Right cardiac atrium (tissue), 5 donors: ENCODE results near the gene GRM4. TPM values are rescaled to one million over a fixed set of nuclear protein-coding genes. Genes with fewer than 3 reads are reported as not detected.

ENCODE experiments used
- ATAC-seq, 2 donors: fragments of 200-7000 bp; cut with Tn5 transposase; one replicate each; pipeline versions ENCODE4 v1.8.0 to v1.9.1; 2020; ENCODE audit warnings: moderate library complexity in 2 of 2, mild to moderate bottlenecking in 1 of 2
- DNase-seq, 3 donors: peaks; one replicate each; pipeline ENCODE4 v3.0.0-alpha.2; 2020
- H3K27ac ChIP-seq: one replicate; pipeline ENCODE4 v1.5.1; 2013; ENCODE audit warnings: mild to moderate bottlenecking, low read length, control low read depth, moderate library complexity
- H3K27me3 ChIP-seq: one replicate; pipeline ENCODE4 v1.6.1; 2013; ENCODE audit not compliant: control insufficient read depth, insufficient read depth
- H3K4me1 ChIP-seq: one replicate; pipeline ENCODE4 v1.6.1; 2013; ENCODE audit warnings: low read length; ENCODE audit not compliant: control insufficient read depth, insufficient read depth
- H3K4me3 ChIP-seq: one replicate; pipeline ENCODE4 v1.5.1; 2013; ENCODE audit warnings: low read length, control low read depth
- H3K9me3 ChIP-seq: one replicate; pipeline ENCODE4 v1.6.1; 2013; ENCODE audit warnings: low read length; ENCODE audit not compliant: control insufficient read depth
- WGBS: extraction: QIAGEN DNeasy Blood & Tissue Kit; methylation state at CpG from one replicate; pipeline ENCODE4 v1.1.7; 2013; 5-methylcytosine and 5-hydroxymethylcytosine counted together
- intact Hi-C, 4 donors: fragments of 100-400 bp; cut with DNase I; formaldehyde crosslinking; loops; one replicate each; pipeline versions ENCODE4 v1.11.0 to v1.14.0; 2022 to 2023
- polyA plus RNA-seq: library from polyadenylated mRNA; stranded (reverse); fragments of 200-250 nt; gene quantifications from one replicate; pipeline ENCODE4 v1.2.3, GENCODE V29; 2013
- total RNA-seq, 4 donors: library from RNA; stranded (reverse); fragmentation: NEBNext Ultra II Directional; extraction: Animal tissue kit (Norgen Biotek cat#: 25700); gene quantifications; one replicate each; pipeline ENCODE4 v1.2.1, GENCODE V29; 2021
- donor health status: healthy with polysubstance abuse.
- donor health status: DM: no; HTN: yes; CAD: no.
- donor health status: DM: no; HTN: no; CAD: no.
- donor health status: DM: no; HTN: yes; CAD: no; lungs with severe emphysema.
- donor health status: DM: yes; HTN: yes; CAD: no.

GRM4 gene
- total and polyA plus RNA-seq, 5 donors: not detected

DNA sequence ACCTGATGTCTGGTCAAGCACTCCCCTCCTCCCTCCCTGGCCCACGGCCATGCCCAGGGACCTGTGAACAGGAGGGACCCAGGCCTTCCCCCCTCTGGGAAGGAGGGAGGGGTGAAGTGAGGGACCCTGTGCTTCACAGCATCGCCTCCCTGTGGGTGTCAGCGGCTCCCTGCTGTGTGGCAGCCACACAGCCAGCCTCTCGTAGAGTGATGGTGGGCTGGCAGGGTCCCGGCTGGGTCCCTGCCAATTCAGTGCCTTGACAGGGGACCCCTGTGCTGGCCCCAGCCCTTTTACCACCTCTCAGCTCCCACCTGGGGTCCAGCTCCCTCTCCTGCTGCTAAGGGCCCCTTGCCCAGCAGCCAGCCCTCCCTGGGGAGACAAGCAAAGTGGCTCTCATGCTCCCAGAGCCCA lies 31.3 kb upstream of the GRM4 start:
- intact Hi-C loops: no loop called here
- Histone ChIP-seq H3K4me1 (no peaks in the 10 kb centered on the region), H3K9me3 (no peaks in the 10 kb centered on the region), H3K27ac (no peak overlapping the region), H3K4me3 (no peak overlapping the region), H3K27me3 (no peaks in the 10 kb centered on the region)
- ATAC-seq (no peak), DNase-seq (no peak)
- WGBS: 79% methylated on average over 5 of the region's 5 CpGs

DNA sequence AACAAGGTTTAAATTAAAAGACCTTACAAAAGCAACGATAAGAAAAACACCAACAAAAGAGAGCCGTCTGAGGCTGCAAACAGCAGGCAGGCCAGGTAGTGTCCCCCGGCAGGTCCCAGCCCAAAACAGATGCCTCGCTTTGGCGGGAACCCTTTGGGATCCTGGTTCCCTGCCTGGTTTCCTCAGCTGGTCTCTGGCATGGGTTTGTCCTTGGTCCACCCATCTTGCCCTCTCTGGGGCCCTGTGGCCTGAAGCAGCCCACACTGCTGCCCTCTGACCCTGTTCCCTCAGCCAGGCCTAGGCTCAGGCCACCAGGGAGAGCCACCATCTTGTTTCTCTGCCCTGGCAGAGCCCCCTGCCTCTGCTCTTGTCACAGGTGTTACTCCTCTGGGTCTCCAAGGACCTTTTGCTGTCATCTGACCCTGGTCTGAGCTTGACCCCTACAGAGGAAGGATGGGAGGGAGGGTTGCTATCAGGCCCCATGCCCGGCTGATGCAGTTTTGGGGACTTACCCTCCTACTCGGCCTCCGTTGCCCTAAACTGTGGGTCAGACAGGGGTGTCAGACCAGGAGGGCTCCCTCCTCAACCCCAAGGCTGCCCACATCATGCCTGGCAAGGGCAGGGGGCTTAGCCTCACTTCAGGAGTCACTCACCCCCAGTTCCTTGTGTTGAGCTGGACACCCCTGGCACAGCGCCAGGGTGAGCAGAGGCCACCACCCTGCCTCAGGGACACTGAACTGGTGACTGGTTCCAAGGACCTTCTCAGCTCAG lies 30.6 kb upstream of the GRM4 start:
- ATAC-seq (no peak), DNase-seq (no peak)
- H3K4me3 ChIP-seq: no peak overlapping the region
- no peaks in the 10 kb centered on the region for H3K9me3 ChIP-seq
- 77% methylated on average over 9 of the region's 9 CpGs for WGBS
- no peaks in the 10 kb centered on the region for H3K4me1 ChIP-seq
- intact Hi-C loops: no loop called here
- no peak overlapping the region for H3K27ac ChIP-seq
- no peaks in the 10 kb centered on the region for H3K27me3 ChIP-seq

DNA sequence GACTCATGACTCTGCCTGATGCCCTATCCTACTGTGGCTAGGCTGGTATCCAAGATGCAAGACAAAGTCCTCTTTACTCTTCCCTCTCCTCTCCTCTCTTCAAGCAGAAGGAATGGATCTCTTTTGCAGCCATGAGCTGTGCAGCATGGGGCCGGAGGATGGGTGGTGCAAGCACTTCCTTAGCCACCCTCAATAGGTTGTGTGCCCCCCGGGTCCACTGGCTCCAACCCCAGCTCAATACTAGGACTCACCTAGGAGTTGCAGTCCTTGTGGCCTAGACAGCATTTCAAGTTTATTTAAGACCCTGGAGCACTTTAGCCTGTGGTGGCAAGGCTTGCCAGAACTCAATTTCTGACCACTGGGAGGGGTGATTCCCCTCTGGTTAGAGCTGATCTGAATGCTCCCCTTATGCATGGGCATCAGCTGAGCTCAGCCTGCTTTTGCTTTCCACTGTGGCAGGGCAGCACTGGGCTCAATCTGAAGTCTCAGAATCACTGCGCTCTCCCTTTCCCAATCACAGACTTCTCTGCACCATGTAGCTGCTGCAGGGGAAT lies 29.0 kb upstream of the GRM4 start:
- DNase-seq (no peak), ATAC-seq (no peak)
- Histone ChIP-seq H3K9me3 (no peaks in the 10 kb centered on the region), H3K27me3 (no peaks in the 10 kb centered on the region), H3K27ac (no peak overlapping the region), H3K4me1 (no peaks in the 10 kb centered on the region), H3K4me3 (no peak overlapping the region)
- 88% methylated on average over 3 of the region's 3 CpGs for WGBS
- intact Hi-C loops: no loop called here

DNA sequence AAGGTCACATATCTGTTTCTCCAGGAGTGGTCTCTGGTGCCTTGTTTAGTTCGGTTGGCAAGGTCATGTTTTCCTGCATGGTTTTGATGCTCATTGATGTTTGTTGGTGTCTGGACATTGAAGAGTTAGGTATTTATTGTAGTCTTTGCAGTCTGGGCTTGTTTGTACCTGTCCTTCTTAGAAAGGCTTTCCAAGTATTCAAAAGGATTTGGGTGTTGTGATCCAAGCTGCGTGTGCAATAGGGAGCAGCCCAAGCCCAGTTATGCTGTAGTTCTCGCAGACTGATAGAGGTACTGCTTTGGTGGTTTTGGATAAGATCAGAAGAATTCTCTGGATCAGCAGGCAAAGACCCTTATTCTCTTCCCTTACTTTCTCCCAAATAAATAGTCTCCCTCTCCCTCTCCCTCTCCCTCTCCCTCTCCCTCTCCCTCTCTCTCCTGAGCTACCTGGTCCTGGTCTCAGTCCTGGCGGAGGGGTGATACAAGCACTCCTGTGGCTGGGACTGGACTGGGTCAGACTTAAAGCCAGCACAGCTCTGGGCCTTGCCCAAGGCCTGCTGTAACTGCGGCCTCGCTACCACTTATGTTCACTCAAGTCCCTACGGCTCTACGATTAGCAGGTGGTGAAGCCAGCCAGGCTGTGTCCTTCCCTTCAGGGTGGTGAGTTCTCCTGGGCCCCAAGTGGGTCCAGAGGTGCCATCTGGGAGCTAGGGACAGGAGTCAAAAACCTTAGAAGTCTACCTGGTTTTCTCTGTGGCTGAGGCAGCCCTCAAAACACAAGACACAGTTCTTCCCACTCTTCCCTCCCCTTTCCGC lies 27.3 kb upstream of the GRM4 start:
- no peaks in the 10 kb centered on the region for H3K27me3 ChIP-seq
- WGBS: 67% methylated on average over 9 of the region's 9 CpGs
- intact Hi-C loops: no loop called here
- no peak overlapping the region for H3K27ac ChIP-seq
- H3K4me1 ChIP-seq: no peaks in the 10 kb centered on the region
- DNase-seq: no peak
- no peaks in the 10 kb centered on the region for H3K9me3 ChIP-seq
- no peak for ATAC-seq
- no peak overlapping the region for H3K4me3 ChIP-seq

DNA sequence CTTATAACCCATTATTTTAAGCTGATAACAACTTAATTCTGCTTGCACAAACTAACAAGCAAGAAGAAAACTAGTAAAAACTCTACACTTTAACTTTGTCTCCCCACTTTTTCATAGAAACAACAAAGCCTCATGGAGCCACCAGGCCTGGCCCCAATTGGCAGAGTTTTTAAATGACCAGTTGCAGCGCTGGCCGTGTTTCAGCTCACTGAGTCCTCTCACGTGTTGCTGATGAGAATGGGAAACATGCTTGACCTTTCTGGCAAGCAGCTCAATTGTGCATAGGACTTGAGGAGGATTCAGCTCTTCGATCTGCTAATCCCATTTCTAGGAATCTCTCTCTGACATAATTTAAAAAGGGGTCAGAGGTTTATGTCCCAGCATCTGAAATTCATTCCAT lies 24.5 kb upstream of the GRM4 start:
- Histone ChIP-seq H3K27me3 (no peaks in the 10 kb centered on the region), H3K4me1 (no peaks in the 10 kb centered on the region), H3K9me3 (no peaks in the 10 kb centered on the region), H3K27ac (no peak overlapping the region), H3K4me3 (no peak overlapping the region)
- intact Hi-C loops: no loop called here
- DNase-seq: no peak
- ATAC-seq: no peak
- WGBS: 47% methylated on average over 4 of the region's 4 CpGs

DNA sequence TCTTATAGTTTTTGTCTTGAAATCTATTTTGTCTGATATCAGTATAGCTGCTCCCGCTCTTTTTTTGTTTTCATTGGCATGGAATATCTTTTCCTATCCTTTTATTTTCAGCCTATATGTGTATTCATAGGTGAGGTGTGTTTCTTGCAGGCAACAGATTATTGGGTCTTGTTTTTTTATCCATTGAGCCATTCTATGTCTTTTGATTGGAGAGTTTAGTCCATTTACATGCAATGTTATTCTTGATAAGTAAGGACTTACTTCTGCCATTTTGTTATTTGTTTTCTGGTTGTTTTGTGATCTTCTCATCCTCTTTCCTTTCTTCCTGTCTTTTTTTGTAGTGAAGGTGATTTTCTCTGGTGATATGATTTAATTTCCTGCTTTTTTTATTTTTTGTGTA lies 24.0 kb upstream of the GRM4 start:
- H3K9me3 ChIP-seq: no peaks in the 10 kb centered on the region
- no peaks in the 10 kb centered on the region for H3K27me3 ChIP-seq
- H3K4me3 ChIP-seq: no peak overlapping the region
- 91% methylated on average over 1 of the region's 1 CpG for WGBS
- intact Hi-C loops: no loop called here
- ATAC-seq (no peak), DNase-seq (no peak)
- no peak overlapping the region for H3K27ac ChIP-seq
- H3K4me1 ChIP-seq: no peaks in the 10 kb centered on the region

DNA sequence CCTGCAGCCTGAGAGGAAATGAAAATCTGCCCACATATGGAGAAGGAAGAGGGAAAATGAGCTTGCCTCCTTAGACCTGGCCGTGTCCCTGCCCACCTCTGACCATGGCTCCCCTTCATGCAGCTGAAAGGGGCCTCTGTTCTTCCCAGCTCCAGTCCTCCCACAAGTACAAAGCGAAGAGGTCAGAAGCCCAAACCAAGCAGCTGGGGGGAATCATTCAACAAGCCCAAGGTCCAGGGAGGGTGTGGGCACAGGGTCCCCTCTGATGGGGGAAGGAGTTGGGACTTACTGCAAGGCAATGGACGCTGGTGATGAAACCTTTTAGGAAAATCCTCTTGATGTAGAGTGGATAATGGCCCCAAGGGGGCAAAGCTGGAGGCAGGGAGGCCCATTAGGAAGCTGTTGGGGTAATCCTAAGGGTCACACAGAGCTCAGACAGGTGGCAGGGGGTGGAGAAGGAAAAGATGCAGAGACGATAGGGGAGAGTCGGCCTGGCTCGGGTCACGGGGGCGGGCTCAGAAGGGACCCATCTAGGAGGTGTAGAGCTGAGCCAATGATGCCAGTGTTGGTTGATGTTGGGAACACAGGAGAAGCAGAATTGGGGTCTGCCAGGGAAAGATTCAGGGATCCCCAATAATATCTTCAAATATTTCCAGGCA lies 16.1 kb upstream of the GRM4 start:
- no peak for ATAC-seq
- H3K27me3 ChIP-seq: no peaks in the 10 kb centered on the region
- 69% methylated on average over 8 of the region's 8 CpGs for WGBS
- H3K9me3 ChIP-seq: peaks cover 2% of the 10 kb centered on the region
- H3K4me3 ChIP-seq: no peak overlapping the region
- H3K27ac ChIP-seq: no peak overlapping the region
- intact Hi-C loops: no loop called here
- no peak for DNase-seq
- no peaks in the 10 kb centered on the region for H3K4me1 ChIP-seq

DNA sequence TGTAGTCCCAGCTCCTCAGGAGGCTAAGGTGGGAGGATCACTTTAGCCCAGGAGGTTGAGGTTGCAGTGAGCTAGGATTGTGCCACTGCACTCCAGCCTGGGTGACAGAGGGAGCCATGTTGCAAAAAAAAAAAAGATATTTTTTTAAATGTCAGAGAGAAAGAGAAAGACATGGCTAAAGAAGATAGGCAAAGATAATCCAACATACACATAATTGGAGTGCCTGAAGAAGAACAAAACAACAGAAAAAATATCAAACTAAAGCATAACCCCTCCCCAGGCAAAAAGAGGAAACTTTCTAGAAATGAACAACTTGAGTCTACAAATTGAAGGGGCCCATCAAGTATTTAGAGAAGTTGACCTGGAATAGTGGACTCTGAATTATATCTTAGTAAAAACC lies 14.0 kb upstream of the GRM4 start:
- peaks cover 2% of the 10 kb centered on the region for H3K9me3 ChIP-seq
- no peak for ATAC-seq
- DNase-seq: no peak
- no peak overlapping the region for H3K27ac ChIP-seq
- H3K4me1 ChIP-seq: no peaks in the 10 kb centered on the region
- intact Hi-C loops: loop anchor here in 1 of 4 donors (10.0 kb wide), 1 partner anchor 575 kb away; the partner anchor contains the start of gene BAK1
- no peak overlapping the region for H3K4me3 ChIP-seq
- H3K27me3 ChIP-seq: no peaks in the 10 kb centered on the region

DNA sequence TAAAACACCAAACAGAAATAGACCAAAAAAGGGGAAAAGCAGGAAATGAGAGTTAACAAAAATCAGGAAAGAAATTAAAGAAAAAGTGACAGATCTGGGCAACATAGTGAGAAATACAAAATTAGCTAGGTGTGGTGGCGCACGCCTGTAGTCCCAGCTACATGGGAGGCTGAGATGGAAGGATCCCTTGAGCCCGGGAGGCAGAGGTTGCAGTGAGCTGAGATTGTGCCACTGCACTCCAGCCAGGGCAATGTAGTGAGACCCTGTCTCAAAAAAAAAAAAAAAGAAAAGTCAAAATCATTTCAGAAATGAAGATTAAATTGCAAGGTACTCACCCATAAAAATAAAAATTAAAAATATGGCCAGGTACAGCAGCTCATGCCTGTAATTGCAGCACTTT lies 13.0 kb upstream of the GRM4 start:
- Histone ChIP-seq H3K4me3 (no peak overlapping the region), H3K9me3 (peaks cover 2% of the 10 kb centered on the region), H3K4me1 (no peaks in the 10 kb centered on the region), H3K27ac (no peak overlapping the region), H3K27me3 (no peaks in the 10 kb centered on the region)
- ATAC-seq (no peak), DNase-seq (no peak)
- 89% methylated on average over 3 of the region's 3 CpGs for WGBS
- intact Hi-C loops: loop anchor here in 1 of 4 donors (10.0 kb wide), 1 partner anchor 574 kb away; the partner anchor contains the start of gene BAK1

DNA sequence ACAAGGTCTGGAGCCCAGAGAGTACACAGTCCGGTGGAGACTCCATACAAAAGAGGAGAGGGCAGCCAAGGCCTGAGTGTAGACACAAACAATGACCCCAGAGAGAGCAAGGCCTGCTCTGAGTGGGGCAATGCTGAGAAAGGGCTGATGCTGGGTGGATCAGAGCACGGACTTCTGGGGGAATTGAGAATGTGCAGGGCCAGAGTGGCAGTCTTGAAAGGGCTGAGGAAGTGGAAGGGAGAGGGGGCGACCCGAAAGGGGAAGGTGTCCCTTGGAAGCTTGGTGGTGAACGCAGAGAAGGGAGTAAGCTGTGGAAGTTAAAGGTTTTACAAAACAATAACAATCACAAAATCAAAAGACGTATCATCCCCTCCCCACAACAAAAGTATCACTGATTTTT lies 12.0 kb upstream of the GRM4 start:
- Histone ChIP-seq H3K27me3 (no peaks in the 10 kb centered on the region), H3K9me3 (peaks cover 2% of the 10 kb centered on the region), H3K27ac (no peak overlapping the region), H3K4me1 (no peaks in the 10 kb centered on the region), H3K4me3 (no peak overlapping the region)
- 71% methylated on average over 6 of the region's 6 CpGs for WGBS
- intact Hi-C loops: loop anchor here in 1 of 4 donors (10.0 kb wide), 1 partner anchor 573 kb away; the partner anchor contains the start of gene BAK1
- no peak for ATAC-seq
- DNase-seq: no peak
